GM18517 (cell line): Measurements from ENCODE around the gene PARN.

Experiments used
- ATAC-seq: cut with Tn5 transposase; IDR thresholded peaks from one replicate; pipeline ENCODE4 v1.9.1; 2021; ENCODE audit warnings: mild to moderate bottlenecking, moderate library complexity; ENCODE audit not compliant: unreplicated experiment

PARN gene

DNA sequence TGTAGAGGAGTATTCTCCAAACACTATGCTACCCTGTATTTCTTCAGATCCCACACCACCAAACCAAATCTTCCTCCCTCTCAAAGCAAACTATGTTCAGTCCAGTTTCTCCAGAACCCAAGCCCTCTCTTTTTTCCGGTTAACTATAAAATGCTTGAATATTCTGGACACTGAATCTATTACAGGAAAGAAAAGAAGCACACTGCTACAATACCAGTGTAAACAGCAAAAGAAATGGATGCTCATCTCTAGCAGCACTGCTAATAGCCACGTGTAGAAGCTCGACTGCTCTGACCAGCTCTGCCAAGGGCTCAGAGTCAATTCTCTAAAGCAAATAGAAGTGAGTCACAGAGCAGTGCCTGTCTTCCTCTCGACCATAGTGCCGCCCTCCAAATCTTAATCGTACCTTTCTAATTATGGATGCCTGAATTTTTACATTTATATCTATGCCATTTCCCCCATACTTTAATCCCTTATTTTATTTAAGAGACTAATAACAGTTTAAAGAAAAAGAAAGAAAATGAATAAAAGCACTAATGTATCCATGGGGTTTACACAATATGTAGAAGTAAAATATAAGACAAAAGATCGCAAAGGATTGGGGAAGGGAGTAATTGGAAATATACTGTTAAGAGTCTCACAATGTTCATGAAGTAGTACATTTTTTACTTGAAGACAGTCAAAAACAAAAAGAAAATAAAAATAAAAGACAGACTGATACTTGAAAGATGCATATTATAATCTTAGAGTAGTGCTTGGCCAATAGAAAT, 154.5 kb downstream of the PARN start:
- ATAC-seq = no peak

DNA sequence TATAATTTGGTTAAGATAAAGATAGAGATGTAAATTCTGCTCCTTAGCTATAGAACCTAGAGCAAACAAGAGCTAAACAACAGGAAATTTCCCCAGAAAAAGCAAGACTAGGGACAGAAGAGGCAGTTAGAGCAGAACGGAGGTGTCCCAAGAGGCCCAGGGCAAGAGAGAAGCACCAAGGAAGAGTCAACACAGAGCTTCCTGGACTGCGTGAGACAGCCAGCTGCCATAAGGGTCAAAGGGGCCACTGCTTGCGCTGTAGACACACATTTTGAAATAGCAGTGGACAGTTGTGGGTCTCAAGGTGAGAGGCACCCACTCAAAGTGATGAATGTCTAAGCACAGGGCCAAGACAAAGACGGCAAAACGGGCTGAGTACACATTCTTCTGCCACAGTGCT, 156.6 kb downstream of the PARN start:
- no peak for ATAC-seq

DNA sequence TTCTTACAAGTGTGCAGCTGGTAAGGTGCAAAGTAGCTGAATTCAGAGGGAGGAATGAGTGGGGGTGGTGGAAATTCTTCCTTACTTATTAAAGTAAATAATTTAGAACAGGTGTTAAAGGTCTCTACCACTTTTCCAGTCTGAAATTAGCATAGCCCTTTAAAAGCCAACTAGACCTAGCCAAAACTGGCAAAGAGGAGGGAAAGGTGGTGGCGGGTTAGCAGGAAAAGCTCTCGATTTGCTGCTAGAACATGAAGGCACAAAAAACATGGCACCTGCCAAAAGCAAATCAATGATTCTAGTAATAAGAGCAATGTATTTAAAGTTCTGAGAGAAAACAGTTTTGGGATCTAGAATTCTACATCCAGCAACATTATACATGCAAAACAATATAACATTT, 157.7 kb downstream of the PARN start:
- ATAC-seq = no peak

DNA sequence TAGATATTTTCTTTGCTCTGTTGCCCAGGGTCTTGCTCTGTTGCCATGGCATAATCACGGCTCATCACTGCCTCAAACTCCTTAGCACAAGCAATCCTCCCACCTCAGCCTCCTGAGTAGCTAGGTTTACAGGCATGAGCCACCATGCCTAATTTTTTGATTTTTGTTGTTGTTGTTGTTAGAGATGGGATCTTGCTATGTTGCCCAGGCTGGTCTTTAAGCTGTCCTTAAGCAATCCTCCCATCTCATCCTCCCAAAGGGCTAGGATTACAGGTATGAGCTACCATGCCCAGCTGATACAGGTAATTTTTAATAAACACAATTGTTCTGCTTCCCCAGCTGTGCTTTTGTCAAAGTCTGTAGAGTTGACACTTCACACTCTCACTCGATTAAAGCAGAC, 159.3 kb downstream of the PARN start:
- no peak for ATAC-seq

DNA sequence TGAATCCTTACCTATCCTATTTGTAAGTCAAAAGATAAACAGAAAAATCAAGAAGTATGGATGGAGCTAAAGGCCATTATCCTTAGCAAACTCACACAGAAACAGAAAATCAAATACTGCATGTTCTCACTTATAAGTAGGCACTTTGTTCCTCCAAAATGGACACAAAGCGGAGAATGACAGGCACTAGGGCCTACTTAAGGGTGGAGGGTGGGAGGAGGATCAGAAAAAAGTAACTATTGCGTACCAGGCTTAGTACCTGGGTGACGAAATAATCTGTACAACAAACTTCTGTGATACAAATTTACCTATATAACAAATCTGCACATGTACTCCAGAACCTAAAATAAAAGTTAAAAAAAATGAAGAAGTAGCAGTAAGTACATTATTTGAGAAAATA, 164.3 kb downstream of the PARN start:
- no peak for ATAC-seq

DNA sequence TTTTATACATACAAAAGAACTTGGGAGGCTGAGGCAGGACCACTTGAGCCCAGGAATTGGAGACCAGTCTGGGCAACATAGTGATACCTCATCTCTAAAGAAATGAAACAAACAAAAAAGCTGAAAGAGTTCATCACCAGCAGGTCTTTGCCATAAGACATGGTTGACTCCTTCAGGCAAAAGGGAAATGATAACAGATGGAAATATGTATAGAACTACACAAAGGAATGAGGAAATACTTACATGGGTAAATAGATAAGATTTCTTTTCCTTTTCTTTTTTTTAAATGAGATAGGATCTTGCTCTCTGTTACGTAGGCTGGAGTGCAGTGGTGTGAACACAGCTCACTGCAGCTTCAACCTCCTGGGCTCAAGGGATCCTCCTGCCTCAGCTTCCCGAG, 165.3 kb downstream of the PARN start:
- ATAC-seq = no peak

DNA sequence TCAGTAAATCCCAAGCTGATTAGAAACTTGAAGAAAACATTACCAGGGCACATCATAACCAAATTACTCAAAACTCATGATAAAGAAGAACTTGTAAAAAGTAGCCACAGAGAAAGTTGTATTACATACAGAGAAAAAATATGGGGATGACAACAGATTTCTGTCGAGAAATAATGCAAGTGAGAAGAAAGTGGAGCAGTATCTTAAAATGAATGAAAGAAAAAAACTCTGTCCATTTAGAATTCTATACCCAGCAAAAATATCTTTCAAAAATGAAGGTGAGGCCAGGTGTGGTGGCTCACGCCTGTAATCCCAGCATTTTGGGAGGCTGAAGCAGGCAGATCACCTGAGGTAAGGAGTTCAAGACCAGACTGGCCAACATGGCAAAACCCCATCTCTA, 165.9 kb downstream of the PARN start:
- ATAC-seq = no peak

DNA sequence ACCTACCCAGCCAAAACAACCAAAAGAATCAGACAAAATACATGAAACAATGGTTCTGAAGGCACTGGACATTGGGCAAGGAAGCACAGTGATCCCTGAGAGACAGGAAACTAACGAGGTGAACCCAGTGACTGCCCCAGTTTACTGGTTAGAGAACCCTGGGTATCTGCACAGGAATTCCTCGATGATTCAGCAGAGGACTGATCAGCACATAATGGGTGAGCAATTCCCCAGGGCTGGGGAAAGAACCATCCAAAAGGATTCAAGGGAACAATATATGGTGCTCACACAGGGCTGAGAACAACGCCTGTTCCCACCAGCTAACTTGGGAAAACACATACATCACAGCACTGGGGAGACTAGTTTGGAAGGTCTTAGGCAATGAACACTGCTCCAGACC, 167.2 kb downstream of the PARN start:
- no peak for ATAC-seq

DNA sequence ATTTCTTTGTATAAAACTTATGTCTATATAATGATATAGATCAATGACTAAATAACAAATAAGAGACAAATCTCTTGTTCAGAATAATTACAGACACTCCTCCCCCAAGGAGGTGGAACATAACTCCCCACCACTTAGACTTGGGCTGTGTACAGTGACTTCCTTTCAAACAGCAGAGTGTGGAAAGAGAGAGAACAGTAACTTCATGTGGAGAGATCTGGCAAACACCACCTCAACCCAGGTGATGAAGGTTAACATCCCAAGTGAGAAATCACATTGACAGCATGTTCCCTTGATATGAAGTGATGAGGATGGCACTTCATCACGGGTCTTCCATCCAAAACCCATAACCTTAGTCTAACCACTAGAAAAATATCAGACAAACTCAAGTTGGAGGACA, 169.3 kb downstream of the PARN start:
- no peak for ATAC-seq

DNA sequence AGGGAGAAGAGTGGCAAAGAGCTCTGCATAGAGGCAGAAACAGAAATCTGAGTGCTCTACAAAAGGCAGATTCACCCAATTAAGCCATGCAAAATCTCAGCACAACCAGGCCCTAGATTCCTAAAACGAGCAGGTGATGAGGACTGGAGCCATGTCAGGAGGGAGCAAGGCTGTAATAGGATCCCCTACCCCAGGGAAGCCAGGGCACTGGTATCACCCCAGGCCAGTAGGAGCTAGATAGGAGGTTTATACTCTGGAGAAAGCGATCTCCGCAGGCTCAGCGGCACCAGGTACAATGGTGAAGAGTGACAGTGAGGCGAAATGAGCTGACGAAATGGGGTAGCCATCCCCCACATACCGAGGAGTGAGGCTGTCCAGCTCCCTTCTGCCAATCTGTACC, 171.5 kb downstream of the PARN start:
- no peak for ATAC-seq

DNA sequence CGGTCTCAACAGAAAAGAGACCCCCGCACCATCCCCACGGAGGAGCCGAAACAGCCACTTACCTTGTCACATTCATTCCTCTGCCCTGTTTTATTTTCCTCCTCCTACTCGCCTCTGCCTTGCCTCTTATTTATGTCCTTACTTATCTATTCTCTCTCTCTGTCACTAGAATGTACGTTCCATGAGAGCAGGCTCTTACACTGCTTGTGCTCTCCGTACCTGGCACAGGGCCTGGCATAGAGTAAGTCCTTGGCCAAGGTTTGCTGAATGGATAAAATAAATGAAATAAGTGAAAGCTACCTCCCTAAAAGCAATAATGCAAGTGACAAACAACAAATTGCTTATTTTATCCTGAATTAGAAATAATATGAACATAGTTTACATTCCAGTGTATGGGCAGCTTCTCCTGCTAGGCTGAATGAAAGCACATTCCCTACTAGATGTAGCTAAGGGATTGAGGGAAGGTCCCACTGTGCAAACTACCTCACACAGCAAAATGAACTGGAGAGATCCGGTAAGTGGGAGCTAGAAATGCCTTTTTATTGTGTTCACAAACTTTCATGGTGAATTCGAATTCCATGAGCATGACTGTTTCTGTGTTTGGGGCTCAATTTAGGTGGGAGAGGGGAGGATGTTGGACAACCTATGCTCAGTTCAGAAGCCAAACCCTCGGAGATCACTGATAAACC, 173.1 kb downstream of the PARN start:
- no peak for ATAC-seq

DNA sequence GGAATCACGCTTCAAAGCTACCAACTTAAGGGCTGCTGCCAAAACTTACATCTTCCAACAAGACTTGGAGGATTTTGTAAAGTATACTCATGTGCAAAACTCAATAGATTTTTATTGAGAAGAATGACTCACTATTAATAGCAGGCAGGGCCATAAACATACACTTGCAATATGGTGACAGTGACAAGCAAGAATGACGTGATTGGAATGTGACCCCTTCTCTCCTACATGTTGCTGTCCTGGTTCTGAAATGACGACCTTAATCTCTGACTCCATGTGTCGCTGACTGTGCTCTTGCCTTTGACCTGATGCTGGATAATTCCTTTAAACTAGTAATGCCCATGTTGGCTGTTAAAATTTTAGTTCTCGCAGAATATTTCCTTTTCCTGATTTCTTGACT, 174.5 kb downstream of the PARN start:
- ATAC-seq = no peak

DNA sequence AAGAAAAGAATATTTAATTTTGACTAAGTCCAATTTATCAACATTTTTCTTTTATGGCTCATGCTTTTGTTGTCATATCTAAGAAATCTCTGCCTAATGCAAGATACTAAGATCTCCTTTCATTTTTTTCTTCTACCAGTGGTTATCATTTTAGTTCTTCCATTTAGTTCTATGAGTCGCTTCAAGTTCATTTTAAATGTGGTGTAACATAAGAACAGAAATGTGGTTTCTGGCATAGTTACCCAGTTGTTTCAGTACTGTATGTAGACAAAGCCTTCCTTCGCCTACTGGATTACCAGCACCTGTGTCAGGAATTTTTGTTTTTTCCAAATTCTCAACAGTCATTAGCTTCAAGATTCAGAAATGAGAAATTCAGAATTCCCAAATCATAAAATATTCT, 175.7 kb downstream of the PARN start:
- ATAC-seq = no peak

DNA sequence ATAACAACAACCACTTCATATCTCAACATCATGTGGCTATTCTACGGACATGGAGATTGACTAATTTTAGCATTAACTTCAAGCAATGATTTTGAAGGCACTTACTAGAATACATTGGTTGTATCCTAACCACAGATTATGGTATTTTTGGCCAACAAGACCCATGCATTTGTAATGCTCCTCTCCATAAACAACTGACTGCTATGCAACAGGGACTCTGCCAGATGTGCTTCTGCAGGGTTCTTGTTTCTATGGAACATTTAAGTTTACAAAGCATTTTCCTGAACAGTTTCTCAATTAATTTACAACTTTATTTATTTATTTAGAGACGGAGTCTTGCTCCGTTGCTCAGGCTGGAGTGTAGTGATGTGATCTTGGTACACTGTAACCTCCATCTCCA, 178.0 kb downstream of the PARN start:
- ATAC-seq = no peak

DNA sequence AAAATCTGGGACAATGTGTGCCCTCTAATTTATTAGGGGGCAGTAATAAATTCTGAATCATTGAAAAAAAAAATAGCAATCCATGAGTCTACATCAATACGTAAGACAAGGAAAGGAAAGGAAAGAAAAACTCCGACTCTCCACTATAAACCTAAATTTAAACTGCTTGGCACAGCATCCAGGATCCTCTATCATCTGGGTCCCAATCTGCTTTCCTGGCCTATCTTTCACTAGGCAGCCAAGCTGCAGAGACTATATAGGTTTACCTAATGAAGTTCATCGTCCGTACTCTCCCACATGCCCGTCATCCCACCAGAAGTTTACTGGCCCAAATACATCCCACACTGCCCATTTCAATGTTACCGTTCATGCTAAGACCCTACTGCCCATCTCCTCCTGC, 179.2 kb downstream of the PARN start:
- ATAC-seq = no peak

DNA sequence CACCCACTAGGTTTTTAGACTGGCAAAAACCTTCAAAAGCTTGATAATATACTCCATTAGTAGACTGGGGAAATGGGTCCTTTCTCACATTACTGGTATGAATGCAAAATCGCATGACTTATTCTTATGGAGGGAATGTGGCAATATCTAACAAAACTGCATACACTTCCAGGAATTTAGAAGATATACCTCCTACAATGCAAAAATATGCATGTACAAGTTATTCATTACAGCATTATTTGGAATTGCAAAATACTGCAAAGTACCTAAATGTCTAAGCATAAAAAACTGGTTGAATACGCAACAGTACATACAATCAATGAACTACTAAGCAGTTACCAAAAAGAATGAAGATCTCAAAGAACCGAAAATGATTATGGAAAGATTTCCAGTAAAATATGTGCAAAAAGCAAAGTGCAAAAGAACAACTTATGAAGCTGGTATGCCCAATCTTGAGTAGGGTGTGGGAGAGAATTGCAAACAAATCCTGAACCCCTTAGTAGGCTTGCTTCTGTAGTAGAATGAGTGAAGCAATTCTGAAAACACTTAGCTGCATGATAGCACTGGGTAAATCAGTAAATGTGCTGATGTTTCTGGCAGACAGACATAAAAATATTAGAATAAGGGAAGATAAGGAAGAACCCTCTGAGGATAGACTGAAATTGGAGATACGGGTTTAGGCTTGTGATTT, 180.1 kb downstream of the PARN start:
- ATAC-seq = no peak

DNA sequence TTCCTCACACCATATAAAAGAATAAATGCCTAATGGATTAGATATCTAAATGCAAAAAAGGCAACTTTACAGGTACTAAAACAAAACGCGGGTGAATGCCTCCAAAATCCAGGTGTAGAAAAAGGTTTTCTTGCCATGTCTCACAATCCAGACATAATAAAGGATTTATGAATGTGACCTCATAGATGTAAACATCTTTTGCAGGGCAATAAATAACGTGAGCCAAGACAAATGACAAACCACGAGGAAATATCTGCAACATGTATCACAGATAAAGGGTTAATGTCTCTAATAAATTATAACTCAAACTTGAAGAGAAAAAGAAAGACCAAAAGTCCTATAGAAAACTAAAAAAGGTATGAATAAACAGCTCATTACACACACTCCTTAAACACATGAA, 180.7 kb downstream of the PARN start:
- no peak for ATAC-seq

DNA sequence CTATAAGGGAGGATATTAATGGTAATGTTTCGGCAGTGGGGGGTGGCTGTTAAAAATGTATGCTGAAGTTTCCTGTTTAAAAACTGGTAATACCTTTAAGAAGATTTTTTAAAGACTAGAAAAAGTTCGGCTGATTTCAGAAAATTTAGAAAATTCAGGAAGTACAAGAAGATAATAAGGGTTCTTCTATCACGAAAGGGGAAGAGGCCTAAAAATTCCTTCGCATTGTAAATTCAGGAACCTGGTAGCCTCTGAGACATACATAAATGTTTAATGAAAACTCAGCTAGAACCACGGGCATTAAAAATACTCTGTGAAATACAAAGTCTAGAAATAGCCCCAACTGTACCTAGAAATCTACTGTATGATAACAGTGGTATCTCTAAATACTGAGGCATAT, 181.2 kb downstream of the PARN start:
- ATAC-seq = no peak

DNA sequence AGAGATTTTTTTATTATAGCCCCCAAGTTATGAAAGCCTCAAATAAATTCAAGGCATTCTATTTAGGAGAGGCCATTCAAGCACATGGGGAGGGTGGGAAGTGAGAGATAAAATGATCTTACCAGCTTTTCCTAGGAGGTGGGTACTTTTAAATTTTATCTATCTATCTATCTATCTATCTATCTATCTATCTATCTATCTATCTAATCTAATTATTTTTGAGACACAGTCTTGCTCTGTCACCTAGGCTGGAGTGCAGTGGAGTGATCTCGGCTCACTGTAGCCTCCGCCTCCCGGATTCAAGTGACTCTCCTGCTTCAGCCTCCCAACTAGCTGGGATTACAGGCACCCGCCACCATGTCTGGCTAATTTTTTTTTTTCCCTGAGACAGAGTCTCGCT, 182.3 kb downstream of the PARN start:
- ATAC-seq = no peak

DNA sequence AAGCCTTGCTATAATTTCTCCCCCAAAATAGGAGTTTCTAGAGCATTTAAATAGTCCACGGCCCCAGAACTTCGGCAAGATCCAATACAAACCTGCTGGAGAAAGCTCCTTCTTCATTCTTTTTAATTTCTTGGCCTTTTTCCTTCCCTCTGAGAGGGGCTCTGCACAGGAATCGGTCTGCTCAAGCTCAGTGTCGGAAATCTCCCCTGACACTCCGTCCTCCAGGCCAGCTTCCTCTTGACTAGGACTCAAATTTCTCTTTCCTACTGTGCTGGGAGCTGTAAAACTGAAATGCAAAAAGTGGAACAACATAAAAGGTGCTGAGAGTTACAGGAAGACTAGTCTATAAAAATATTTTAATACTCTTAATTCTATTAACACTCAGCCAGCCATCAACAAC, 183.3 kb downstream of the PARN start:
- ATAC-seq = no peak

DNA sequence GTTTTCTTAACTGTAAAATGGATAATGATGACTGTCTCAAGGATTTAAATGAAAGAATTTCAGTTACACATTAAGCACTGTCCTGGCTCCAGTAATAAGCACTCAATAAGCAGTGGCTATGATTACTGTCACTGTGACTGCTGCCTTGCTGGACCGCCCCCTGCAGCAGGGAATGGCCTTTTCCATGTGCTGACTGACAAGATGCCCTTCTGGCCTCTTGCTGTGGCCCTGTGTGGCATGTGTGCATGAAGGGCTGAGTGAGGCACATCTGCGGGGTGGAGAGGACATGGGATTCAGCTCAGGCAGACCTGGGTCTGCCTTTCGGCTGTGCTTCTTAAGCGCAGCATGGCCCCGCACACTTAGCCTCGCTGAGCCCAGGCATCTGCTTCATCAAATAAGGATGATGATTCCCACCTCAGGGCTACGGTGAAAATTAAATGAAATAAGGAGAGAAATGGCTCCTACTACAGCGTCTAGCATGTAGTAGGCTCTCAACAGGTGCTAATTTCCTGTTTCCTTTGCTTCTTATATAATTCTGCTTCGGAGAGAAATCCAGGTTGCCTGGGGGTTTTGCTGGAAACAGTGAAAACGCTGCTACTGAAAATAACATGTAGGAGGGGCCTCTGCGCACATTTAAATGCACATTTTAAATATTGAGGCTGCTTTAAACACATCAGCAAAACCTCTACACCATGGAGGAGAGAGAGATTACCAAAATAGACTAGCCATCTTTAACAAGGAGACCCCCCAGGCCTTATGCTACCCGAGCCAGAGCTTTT, 183.9 kb downstream of the PARN start:
- ATAC-seq = no peak
